ENCODE results near the gene INAFM2. TPM values are rescaled to one million over a fixed set of nuclear protein-coding genes. Genes with fewer than 3 reads are reported as not detected.

INAFM2 gene
- total and polyA plus RNA-seq, 7 experiments from 2014 or later = 2.0 to 21.2 (median 8.4) TPM

GRCh38 chr15:40295877-40296560 lies 27.5 kb upstream of the INAFM2 start:
- Histone ChIP-seq H3K27me3 (ENCODE audit: control insufficient read depth in 2 of 2, insufficient read depth in 2 of 2, low read length in 2 of 2) (no peaks in the 10 kb centered on the region), H3K9me3 (ENCODE audit: control insufficient read depth in 2 of 3, low read length in 3 of 3) (peaks cover 0 to 5% (median 0%) of the 10 kb centered on the region in 3 experiments), H3K4me3 (ENCODE audit: low read length) (no peak overlapping the region), H3K36me3 (ENCODE audit: control insufficient read depth in 2 of 3, insufficient read depth in 3 of 3, low read length in 3 of 3) (peaks cover 18 to 94% (median 28%) of the 10 kb centered on the region in 3 experiments), H3K4me1 (ENCODE audit: control insufficient read depth in 2 of 2, insufficient read depth in 2 of 2, low read length in 2 of 2) (no peaks in the 10 kb centered on the region), H3K27ac (ENCODE audit: low read depth, low read length) (no peak overlapping the region)
- intact Hi-C loops (cut with micrococcal nuclease) = no loop called here
- DNase-seq (no peak), ATAC-seq (no peak)
- Mint-ChIP-seq H3K9me3 (peaks cover 0 to 14% (median 1%) of the 10 kb centered on the region in 11 donors), H3K4me3 (no peak overlapping the region), H3K36me3 (peaks cover 0 to 46% (median 20%) of the 10 kb centered on the region in 5 donors), H3K27me3 (no peaks in the 10 kb centered on the region), H3K27ac (peak overlapping the region in 1 of 9 donors; percentile 32), H3K4me1 (peaks cover 0 to 6% (median 0%) of the 10 kb centered on the region in 7 donors)
- ChIA-PET POLR2A (interaction anchor here (1.0 kb wide), 1 partner anchor 9 kb away, joined by 3 read pairs; no protein-coding TSS in a partner anchor), CTCF (no interaction called here)

- ATAC-seq (no peak), DNase-seq (no peak)
- no peak overlapping the region for H3K27ac ChIP-seq (ENCODE audit: low read depth, low read length)
- H3K36me3 Mint-ChIP-seq = peaks cover 0 to 53% (median 25%) of the 10 kb centered on the region in 5 donors
- H3K4me3 Mint-ChIP-seq = no peak overlapping the region
- intact Hi-C loops (cut with micrococcal nuclease) = no loop called here
- H3K27ac Mint-ChIP-seq = peak overlapping the region in 2 of 9 donors; percentile 32 to 34
- peaks cover 0 to 5% (median 0%) of the 10 kb centered on the region in 3 experiments for H3K9me3 ChIP-seq (ENCODE audit: control insufficient read depth in 2 of 3, low read length in 3 of 3)
- H3K36me3 ChIP-seq (ENCODE audit: control insufficient read depth in 2 of 3, insufficient read depth in 3 of 3, low read length in 3 of 3) = peaks cover 18 to 95% (median 33%) of the 10 kb centered on the region in 3 experiments
- peaks cover 0 to 14% (median 1%) of the 10 kb centered on the region in 11 donors for H3K9me3 Mint-ChIP-seq
- ChIA-PET POLR2A (interaction anchor here (1.0 kb wide), 1 partner anchor 9 kb away, joined by 3 read pairs; no protein-coding TSS in a partner anchor), CTCF (interaction anchor here (0.9 kb wide), 1 partner anchor 14 kb away, joined by 3 read pairs; no protein-coding TSS in a partner anchor)
- no peaks in the 10 kb centered on the region for H3K27me3 Mint-ChIP-seq
- H3K4me3 ChIP-seq (ENCODE audit: low read length) = no peak overlapping the region
- peaks cover 0 to 6% (median 0%) of the 10 kb centered on the region in 7 donors for H3K4me1 Mint-ChIP-seq
- H3K4me1 ChIP-seq (ENCODE audit: control insufficient read depth in 2 of 2, insufficient read depth in 2 of 2, low read length in 2 of 2) = no peaks in the 10 kb centered on the region
- H3K27me3 ChIP-seq (ENCODE audit: control insufficient read depth in 2 of 2, insufficient read depth in 2 of 2, low read length in 2 of 2) = no peaks in the 10 kb centered on the region
Observed at GRCh38 chr15:40296561-40297230, 26.8 kb upstream of the INAFM2 start.

- Mint-ChIP-seq H3K9me3 (peaks cover 0 to 14% (median 1%) of the 10 kb centered on the region in 11 donors), H3K4me3 (no peak overlapping the region), H3K27me3 (no peaks in the 10 kb centered on the region), H3K4me1 (peaks cover 0 to 6% (median 0%) of the 10 kb centered on the region in 7 donors), H3K27ac (peak overlapping the region in 1 of 9 donors; percentile 37), H3K36me3 (peaks cover 0 to 59% (median 28%) of the 10 kb centered on the region in 5 donors)
- ATAC-seq (no peak), DNase-seq (no peak)
- Histone ChIP-seq H3K4me3 (ENCODE audit: low read length) (no peak overlapping the region), H3K9me3 (ENCODE audit: control insufficient read depth in 2 of 3, low read length in 3 of 3) (peaks cover 0 to 5% (median 0%) of the 10 kb centered on the region in 3 experiments), H3K36me3 (ENCODE audit: control insufficient read depth in 2 of 3, insufficient read depth in 3 of 3, low read length in 3 of 3) (peaks cover 18 to 95% (median 36%) of the 10 kb centered on the region in 3 experiments), H3K27me3 (ENCODE audit: control insufficient read depth in 2 of 2, insufficient read depth in 2 of 2, low read length in 2 of 2) (no peaks in the 10 kb centered on the region), H3K4me1 (ENCODE audit: control insufficient read depth in 2 of 2, insufficient read depth in 2 of 2, low read length in 2 of 2) (no peaks in the 10 kb centered on the region), H3K27ac (ENCODE audit: low read depth, low read length) (no peak overlapping the region)
- POLR2A ChIA-PET = no interaction called here
- CTCF ChIA-PET = interaction anchor here (0.9 to 1.5 kb wide), 2 partner anchors 14 to 18 kb away, joined by 3 to 11 read pairs; no protein-coding TSS in a partner anchor
- intact Hi-C loops (cut with micrococcal nuclease) = no loop called here
Observed at GRCh38 chr15:40297356-40297755, 26.1 kb upstream of the INAFM2 start.

- ATAC-seq (no peak), DNase-seq (no peak)
- no peaks in the 10 kb centered on the region for H3K27me3 Mint-ChIP-seq
- H3K9me3 Mint-ChIP-seq = peaks cover 0 to 14% (median 1%) of the 10 kb centered on the region in 11 donors
- peaks cover 0 to 7% (median 0%) of the 10 kb centered on the region in 7 donors for H3K4me1 Mint-ChIP-seq
- no peak overlapping the region for H3K27ac Mint-ChIP-seq
- intact Hi-C loops (cut with micrococcal nuclease) = no loop called here
- H3K27me3 ChIP-seq (ENCODE audit: control insufficient read depth in 2 of 2, insufficient read depth in 2 of 2, low read length in 2 of 2) = no peaks in the 10 kb centered on the region
- ChIA-PET CTCF (interaction anchor here (0.6 to 1.5 kb wide), 2 partner anchors 19 to 38 kb away, joined by 3 to 11 read pairs; no protein-coding TSS in a partner anchor), POLR2A (interaction anchor here (0.7 kb wide), 1 partner anchor 271 kb away, joined by 3 read pairs; no protein-coding TSS in a partner anchor)
- no peaks in the 10 kb centered on the region for H3K4me1 ChIP-seq (ENCODE audit: control insufficient read depth in 2 of 2, insufficient read depth in 2 of 2, low read length in 2 of 2)
- no peak overlapping the region for H3K4me3 Mint-ChIP-seq
- peaks cover 0 to 5% (median 0%) of the 10 kb centered on the region in 3 experiments for H3K9me3 ChIP-seq (ENCODE audit: control insufficient read depth in 2 of 3, low read length in 3 of 3)
- no peak overlapping the region for H3K27ac ChIP-seq (ENCODE audit: low read depth, low read length)
- H3K4me3 ChIP-seq (ENCODE audit: low read length) = no peak overlapping the region
- H3K36me3 ChIP-seq (ENCODE audit: control insufficient read depth in 2 of 3, insufficient read depth in 3 of 3, low read length in 3 of 3) = peaks cover 14 to 95% (median 35%) of the 10 kb centered on the region in 3 experiments
- H3K36me3 Mint-ChIP-seq = peaks cover 0 to 60% (median 28%) of the 10 kb centered on the region in 5 donors
Observed at GRCh38 chr15:40298216-40298935, 25.1 kb upstream of the INAFM2 start.

- Histone ChIP-seq H3K9me3 (ENCODE audit: control insufficient read depth in 2 of 3, low read length in 3 of 3) (peaks cover 0 to 5% (median 0%) of the 10 kb centered on the region in 3 experiments), H3K27ac (ENCODE audit: low read depth, low read length) (no peak overlapping the region), H3K27me3 (ENCODE audit: control insufficient read depth in 2 of 2, insufficient read depth in 2 of 2, low read length in 2 of 2) (no peaks in the 10 kb centered on the region), H3K36me3 (ENCODE audit: control insufficient read depth in 2 of 3, insufficient read depth in 3 of 3, low read length in 3 of 3) (peaks cover 14 to 90% (median 28%) of the 10 kb centered on the region in 3 experiments), H3K4me3 (ENCODE audit: low read length) (no peak overlapping the region), H3K4me1 (ENCODE audit: control insufficient read depth in 2 of 2, insufficient read depth in 2 of 2, low read length in 2 of 2) (peaks cover 0 to 2% of the 10 kb centered on the region in 2 donors)
- peaks cover 0 to 14% (median 1%) of the 10 kb centered on the region in 11 donors for H3K9me3 Mint-ChIP-seq
- no peak overlapping the region for H3K27ac Mint-ChIP-seq
- ChIA-PET CTCF (no interaction called here), POLR2A (no interaction called here)
- no peak for ATAC-seq
- intact Hi-C loops (cut with micrococcal nuclease) = no loop called here
- peaks cover 7 to 68% (median 28%) of the 10 kb centered on the region in 5 donors for H3K36me3 Mint-ChIP-seq
- peaks cover 8 to 21% (median 16%) of the 10 kb centered on the region in 7 donors for H3K4me1 Mint-ChIP-seq
- no peak for DNase-seq
- H3K4me3 Mint-ChIP-seq = no peak overlapping the region
- no peaks in the 10 kb centered on the region for H3K27me3 Mint-ChIP-seq
Observed at GRCh38 chr15:40300367-40300766, 23.1 kb upstream of the INAFM2 start.

GRCh38 chr15:40300771-40301170 lies 22.7 kb upstream of the INAFM2 start:
- no peak overlapping the region for H3K27ac ChIP-seq (ENCODE audit: low read depth, low read length)
- H3K9me3 ChIP-seq (ENCODE audit: control insufficient read depth in 2 of 3, low read length in 3 of 3) = peaks cover 0 to 5% (median 0%) of the 10 kb centered on the region in 3 experiments
- Mint-ChIP-seq H3K27ac (no peak overlapping the region), H3K27me3 (no peaks in the 10 kb centered on the region), H3K36me3 (peaks cover 7 to 65% (median 28%) of the 10 kb centered on the region in 5 donors), H3K4me3 (no peak overlapping the region), H3K4me1 (peaks cover 8 to 24% (median 18%) of the 10 kb centered on the region in 7 donors), H3K9me3 (peaks cover 0 to 14% (median 1%) of the 10 kb centered on the region in 11 donors)
- ChIA-PET POLR2A (no interaction called here), CTCF (interaction anchor here (0.6 kb wide), 1 partner anchor 26 kb away, joined by 3 read pairs; no protein-coding TSS in a partner anchor)
- H3K36me3 ChIP-seq (ENCODE audit: control insufficient read depth in 2 of 3, insufficient read depth in 3 of 3, low read length in 3 of 3) = peaks cover 14 to 90% (median 28%) of the 10 kb centered on the region in 3 experiments
- ATAC-seq (no peak), DNase-seq (no peak)
- H3K4me1 ChIP-seq (ENCODE audit: control insufficient read depth in 2 of 2, insufficient read depth in 2 of 2, low read length in 2 of 2) = peaks cover 3 to 4% of the 10 kb centered on the region in 2 donors
- no peak overlapping the region for H3K4me3 ChIP-seq (ENCODE audit: low read length)
- no peaks in the 10 kb centered on the region for H3K27me3 ChIP-seq (ENCODE audit: control insufficient read depth in 2 of 2, insufficient read depth in 2 of 2, low read length in 2 of 2)
- intact Hi-C loops (cut with micrococcal nuclease) = no loop called here

All from naive thymus-derived CD4-positive, alpha-beta T cell (primary cell).